Breast epithelium (tissue), 4 donors: ENCODE measurements around the gene BTN2A1. TPM values are rescaled to one million over a fixed set of nuclear protein-coding genes. Genes with fewer than 3 reads are reported as not detected.
A peak's percentile ranks its signal among the peaks of the same experiment; 100 is the strongest.

Experiments
- DNase-seq, 2 donors: peaks; one replicate each; pipeline ENCODE4 v3.0.0-alpha.2; 2019; ENCODE audit warnings: low spot score in 2 of 2
- H3K27ac ChIP-seq, 2 donors: fragments of 200-600 bp; sonication (generic) in 1 of 2; one replicate each; pipeline ENCODE4 v1.5.1; 2016 to 2019; ENCODE audit warnings: mild to moderate bottlenecking in 1 of 2
- H3K27me3 ChIP-seq, 2 donors: fragments of 200-600 bp; sonication (generic) in 1 of 2; one replicate each; pipeline versions ENCODE4 v1.5.1 to v1.6.0; 2017 to 2019; ENCODE audit warnings: control low read depth in 1 of 2, mild to moderate bottlenecking in 1 of 2
- H3K36me3 ChIP-seq: fragments of 200-600 bp; one replicate; pipeline ENCODE4 v1.5.1; 2019
- H3K4me1 ChIP-seq, 2 donors: fragments of 200-600 bp; sonication (generic); one replicate each; pipeline ENCODE4 v1.5.1; 2016 to 2019; ENCODE audit warnings: control low read depth in 1 of 2
- H3K4me3 ChIP-seq, 3 donors: fragments of 200-600 bp; sonication (generic); 1 replicate in 2 of 3; 2 replicates in 1 of 3; pipeline ENCODE4 v1.5.1; 2016 to 2019; ENCODE audit warnings: mild to moderate bottlenecking in 3 of 3, moderate library complexity in 2 of 3
- H3K9me3 ChIP-seq, 2 donors: fragments of 200-600 bp; sonication (generic) in 1 of 2; one replicate each; pipeline ENCODE4 v1.5.1; 2016 to 2019; ENCODE audit warnings: control low read depth in 1 of 2
- CTCF ChIP-seq, 3 donors: fragments of 450-650 bp; IDR thresholded peaks; one replicate each; pipeline ENCODE4 v1.5.1; 2016 to 2017; ENCODE audit warnings: antibody characterized with exemption in 3 of 3, mild to moderate bottlenecking in 3 of 3, moderate library complexity in 3 of 3
- POLR2A ChIP-seq: fragments of 450-650 bp; IDR thresholded peaks from one replicate; pipeline ENCODE4 v1.6.1; 2016; ENCODE audit warnings: antibody characterized with exemption, mild to moderate bottlenecking, moderate library complexity
- POLR2AphosphoS5 ChIP-seq, 3 donors: sonication (generic); formaldehyde crosslinking; IDR thresholded peaks; one replicate each; pipeline ENCODE4 v1.6.1; 2017; ENCODE audit warnings: antibody characterized with exemption in 3 of 3
- intact Hi-C: fragments of 100-400 bp; cut with DNase I; formaldehyde crosslinking; loops from one replicate; pipeline ENCODE4 v1.15.1; 2023; ENCODE audit warnings: low total_unique reads
- total RNA-seq, 3 donors: library from RNA; depleted of rRNA; stranded (reverse); fragments of >200 nt; gene quantifications; one replicate each; pipeline ENCODE4 v1.1.0, GENCODE V29; 2016

BTN2A1 gene
- total RNA-seq, 3 donors from 2014 or later, result 10.6 to 19.6 (median 14.1) TPM

GRCh38 chr6:26420688-26421171 is 37.0 kb upstream of the BTN2A1 start:
- Histone ChIP-seq H3K27me3 (no peaks in the 10 kb centered on the region), H3K4me1 (no peaks in the 10 kb centered on the region), H3K27ac (peak overlapping the region; percentile 88 to 93), H3K4me3 (peak overlapping the region; percentile 72 to 89 (median 80)), H3K36me3 (no peaks in the 10 kb centered on the region), H3K9me3 (no peaks in the 10 kb centered on the region)
- intact Hi-C loops, result no loop called here
- TF ChIP-seq CTCF (IDR thresholded peaks at IDR 0.05) (no peak), POLR2AphosphoS5 (IDR thresholded peaks at IDR 0.05) (no peak), POLR2A (no peak)
- peak in 1 of 2 donors; percentile 20 for DNase-seq

GRCh38 chr6:26421259-26422144 is 36.3 kb upstream of the BTN2A1 start:
- H3K9me3 ChIP-seq, result no peaks in the 10 kb centered on the region
- no peaks in the 10 kb centered on the region for H3K36me3 ChIP-seq
- TF ChIP-seq POLR2AphosphoS5 (IDR thresholded peaks at IDR 0.05) (peak; percentile 40 to 51 (median 44)), POLR2A (no peak)
- no peaks in the 10 kb centered on the region for H3K4me1 ChIP-seq
- H3K4me3 ChIP-seq, result peak overlapping the region; percentile 72 to 89 (median 80)
- H3K27ac ChIP-seq, result peak overlapping the region; percentile 88 to 93
- DNase-seq, result peak; percentile 60 to 73
- intact Hi-C loops, result no loop called here
- no peaks in the 10 kb centered on the region for H3K27me3 ChIP-seq

GRCh38 chr6:26422329-26422728 is 35.4 kb upstream of the BTN2A1 start:
- peak overlapping the region in 1 of 2 donors; percentile 93 for H3K27ac ChIP-seq
- TF ChIP-seq POLR2AphosphoS5 (IDR thresholded peaks at IDR 0.05), result no peak
- H3K27me3 ChIP-seq, result no peaks in the 10 kb centered on the region
- DNase-seq, result no peak
- H3K9me3 ChIP-seq, result no peaks in the 10 kb centered on the region
- peak overlapping the region; percentile 72 to 89 (median 80) for H3K4me3 ChIP-seq
- no peaks in the 10 kb centered on the region for H3K4me1 ChIP-seq
- intact Hi-C loops, result no loop called here
- no peaks in the 10 kb centered on the region for H3K36me3 ChIP-seq

GRCh38 chr6:26426691-26427450 is 30.9 kb upstream of the BTN2A1 start:
- Histone ChIP-seq H3K9me3 (no peaks in the 10 kb centered on the region), H3K4me1 (no peaks in the 10 kb centered on the region), H3K4me3 (no peak overlapping the region), H3K36me3 (no peaks in the 10 kb centered on the region), H3K27me3 (no peaks in the 10 kb centered on the region), H3K27ac (no peak overlapping the region)
- intact Hi-C loops, result no loop called here
- TF ChIP-seq POLR2AphosphoS5 (IDR thresholded peaks at IDR 0.05) (no peak), CTCF (IDR thresholded peaks at IDR 0.05) (no peak), POLR2A (no peak)
- no peak for DNase-seq

GRCh38 chr6:26427451-26427809 is 30.3 kb upstream of the BTN2A1 start:
- no peak overlapping the region for H3K4me3 ChIP-seq
- no peak for DNase-seq
- intact Hi-C loops, result no loop called here
- no peaks in the 10 kb centered on the region for H3K9me3 ChIP-seq
- TF ChIP-seq POLR2A, result no peak
- TF ChIP-seq CTCF (IDR thresholded peaks at IDR 0.05), result no peak
- no peak for TF ChIP-seq POLR2AphosphoS5 (IDR thresholded peaks at IDR 0.05)
- no peaks in the 10 kb centered on the region for H3K4me1 ChIP-seq
- no peaks in the 10 kb centered on the region for H3K27me3 ChIP-seq
- H3K27ac ChIP-seq, result no peak overlapping the region
- H3K36me3 ChIP-seq, result no peaks in the 10 kb centered on the region

GRCh38 chr6:26428206-26428605 is 29.5 kb upstream of the BTN2A1 start:
- intact Hi-C loops, result no loop called here
- Histone ChIP-seq H3K27me3 (no peaks in the 10 kb centered on the region), H3K9me3 (no peaks in the 10 kb centered on the region), H3K4me1 (no peaks in the 10 kb centered on the region), H3K27ac (no peak overlapping the region), H3K4me3 (no peak overlapping the region), H3K36me3 (no peaks in the 10 kb centered on the region)
- no peak for TF ChIP-seq POLR2A
- TF ChIP-seq POLR2AphosphoS5 (IDR thresholded peaks at IDR 0.05), result no peak
- TF ChIP-seq CTCF (IDR thresholded peaks at IDR 0.05), result no peak
- no peak for DNase-seq
